ENCODE results near the gene NFYA. TPM values are rescaled to one million over a fixed set of nuclear protein-coding genes. Genes with fewer than 3 reads are reported as not detected.

Gene NFYA
- total and polyA plus RNA-seq, 7 donors = 2.7 to 14.2 (median 11.9) TPM

GRCh38 chr6:41051873-41052272 is 20.9 kb upstream of the NFYA start:
- TF ChIP-seq, protein P1, sequence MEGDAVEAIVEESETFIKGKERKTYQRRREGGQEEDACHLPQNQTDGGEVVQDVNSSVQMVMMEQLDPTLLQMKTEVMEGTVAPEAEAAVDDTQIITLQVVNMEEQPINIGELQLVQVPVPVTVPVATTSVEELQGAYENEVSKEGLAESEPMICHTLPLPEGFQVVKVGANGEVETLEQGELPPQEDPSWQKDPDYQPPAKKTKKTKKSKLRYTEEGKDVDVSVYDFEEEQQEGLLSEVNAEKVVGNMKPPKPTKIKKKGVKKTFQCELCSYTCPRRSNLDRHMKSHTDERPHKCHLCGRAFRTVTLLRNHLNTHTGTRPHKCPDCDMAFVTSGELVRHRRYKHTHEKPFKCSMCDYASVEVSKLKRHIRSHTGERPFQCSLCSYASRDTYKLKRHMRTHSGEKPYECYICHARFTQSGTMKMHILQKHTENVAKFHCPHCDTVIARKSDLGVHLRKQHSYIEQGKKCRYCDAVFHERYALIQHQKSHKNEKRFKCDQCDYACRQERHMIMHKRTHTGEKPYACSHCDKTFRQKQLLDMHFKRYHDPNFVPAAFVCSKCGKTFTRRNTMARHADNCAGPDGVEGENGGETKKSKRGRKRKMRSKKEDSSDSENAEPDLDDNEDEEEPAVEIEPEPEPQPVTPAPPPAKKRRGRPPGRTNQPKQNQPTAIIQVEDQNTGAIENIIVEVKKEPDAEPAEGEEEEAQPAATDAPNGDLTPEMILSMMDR (IDR thresholded peaks at IDR 0.05) = no peak
- WGBS, 3 donors = 40 to 63% (median 44%) methylated on average over 5 of the region's 5 CpGs
- no peak overlapping the region for H3K4me3 ChIP-seq
- DNase-seq = no peak
- intact Hi-C loops (cut with DNase I) = no loop called here
- H3K9me3 ChIP-seq = no peaks in the 10 kb centered on the region
- no peak for ATAC-seq
- H3K27me3 ChIP-seq (ENCODE audit: insufficient read depth in 3 of 3, low read length in 2 of 3) = no peaks in the 10 kb centered on the region
- H3K27ac ChIP-seq = peak overlapping the region; percentile 99
- H3K4me1 ChIP-seq = peaks cover 28% of the 10 kb centered on the region
- peaks cover 0 to 15% of the 10 kb centered on the region in 2 donors for H3K36me3 ChIP-seq (ENCODE audit: insufficient read depth in 1 of 2, low read depth in 1 of 2)

DNA sequence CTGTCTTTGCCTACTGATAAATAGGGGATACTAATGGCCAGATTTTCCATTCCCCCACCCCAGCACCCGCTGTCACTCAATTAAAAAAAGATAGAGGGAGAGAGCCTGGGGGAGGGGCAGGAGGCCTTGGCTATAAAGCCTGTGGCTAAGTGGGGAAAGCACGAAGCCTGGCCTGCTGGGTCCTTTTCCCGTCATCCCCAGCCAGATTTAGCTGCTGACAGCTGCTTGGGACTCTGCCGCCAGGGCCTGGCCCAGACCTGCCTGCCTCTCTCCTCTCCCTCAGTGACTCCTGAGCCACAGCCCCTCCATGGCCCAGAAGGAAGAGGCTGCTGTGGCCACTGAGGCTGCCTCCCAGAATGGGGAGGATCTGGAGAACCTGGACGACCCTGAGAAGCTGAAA is 19.7 kb upstream of the NFYA start, which contains the start of gene APOBEC2:
Gene APOBEC2 (plus strand): TSS at position 162 of the 400 bp plus-strand sequence. CDS start 146 bp downstream, at position 308.
- H3K9me3 ChIP-seq = no peaks in the 10 kb centered on the region

DNA sequence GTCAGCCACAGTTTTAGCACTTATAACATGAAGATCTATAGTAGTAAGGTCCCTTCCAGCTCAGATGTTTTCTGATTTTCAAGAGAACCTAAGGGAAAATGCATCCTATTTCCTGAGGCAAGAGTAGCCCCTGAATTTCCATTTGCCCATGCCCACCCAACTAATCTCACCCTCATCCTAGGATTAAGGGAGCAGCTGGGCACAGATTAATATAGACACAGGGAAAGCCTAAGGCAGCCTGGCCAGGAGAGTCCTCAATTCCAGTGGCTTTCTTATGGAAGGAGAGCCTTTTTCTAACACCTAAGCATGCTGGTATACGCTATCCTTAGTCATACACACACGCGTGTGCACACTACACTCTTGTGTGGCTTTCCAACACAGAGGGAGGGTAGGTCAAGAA is 18.3 kb upstream of the NFYA start:
- H3K4me1 ChIP-seq = peaks cover 31% of the 10 kb centered on the region
- DNase-seq = no peak
- peak overlapping the region; percentile 68 for H3K4me3 ChIP-seq
- H3K27me3 ChIP-seq (ENCODE audit: insufficient read depth in 3 of 3, low read length in 2 of 3) = no peaks in the 10 kb centered on the region
- WGBS, 3 donors = 32 to 55% (median 34%) methylated on average over 3 of the region's 3 CpGs
- no peak for ATAC-seq
- H3K9me3 ChIP-seq = no peaks in the 10 kb centered on the region
- H3K27ac ChIP-seq = peak overlapping the region; percentile 99
- H3K36me3 ChIP-seq (ENCODE audit: insufficient read depth in 1 of 2, low read depth in 1 of 2) = peaks cover 0 to 23% of the 10 kb centered on the region in 2 donors
- intact Hi-C loops (cut with DNase I) = no loop called here
- TF ChIP-seq, protein P1 (IDR thresholded peaks at IDR 0.05) = no peak

More for the DNA sequence above, 19.7 kb upstream of the NFYA start, which contains the start of gene APOBEC2:
- H3K4me3 ChIP-seq = peak within 1 kb of the TSS; percentile 68
- H3K27ac ChIP-seq = peak within 1 kb of the TSS; percentile 99
- ATAC-seq = peak; percentile 86 to 93 (median 86)
- intact Hi-C loops (cut with DNase I) = no loop called here
- WGBS, 3 donors = 21 to 25% (median 22%) methylated on average over 5 of the region's 5 CpGs
- no peaks in the 10 kb centered on the region for H3K27me3 ChIP-seq (ENCODE audit: insufficient read depth in 3 of 3, low read length in 2 of 3)
- peaks cover 35% of the 10 kb centered on the region for H3K4me1 ChIP-seq
- peak; percentile 81 to 94 for DNase-seq
- TF ChIP-seq, protein P1 (IDR thresholded peaks at IDR 0.05) = no peak
- H3K36me3 ChIP-seq (ENCODE audit: insufficient read depth in 1 of 2, low read depth in 1 of 2) = peaks cover 0 to 23% of the 10 kb centered on the region in 2 donors

DNA sequence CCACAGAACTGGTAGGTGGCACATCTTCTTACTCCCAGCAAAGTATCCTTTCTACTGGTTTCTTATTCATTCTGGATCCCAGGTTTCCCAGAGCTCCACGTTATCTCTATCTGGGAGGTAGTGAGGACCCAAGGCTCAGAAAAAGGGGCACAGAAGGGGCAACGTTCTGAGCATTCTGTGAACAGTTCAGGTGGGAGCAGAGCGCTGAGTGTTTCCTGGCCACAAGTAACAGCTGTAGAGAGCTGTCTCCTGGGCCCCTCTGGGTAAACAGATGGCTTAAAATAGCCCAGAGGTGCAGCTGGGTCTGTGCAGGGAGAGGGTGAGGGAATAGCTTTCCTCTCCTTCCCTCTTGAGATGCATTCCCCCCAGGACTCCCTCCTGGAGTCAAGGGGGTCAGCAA is 17.6 kb upstream of the NFYA start:
- Histone ChIP-seq H3K27me3 (ENCODE audit: insufficient read depth in 3 of 3, low read length in 2 of 3) (no peaks in the 10 kb centered on the region), H3K4me1 (peaks cover 30% of the 10 kb centered on the region), H3K36me3 (ENCODE audit: insufficient read depth in 1 of 2, low read depth in 1 of 2) (peaks cover 0 to 28% of the 10 kb centered on the region in 2 donors), H3K9me3 (no peaks in the 10 kb centered on the region), H3K27ac (peak overlapping the region; percentile 99), H3K4me3 (peak overlapping the region; percentile 68)
- intact Hi-C loops (cut with DNase I) = no loop called here
- ATAC-seq = peak; percentile 52 to 59 (median 58)
- no peak for DNase-seq
- WGBS, 3 donors = 15 to 27% (median 18%) methylated on average over 3 of the region's 3 CpGs
- TF ChIP-seq, protein P1 (IDR thresholded peaks at IDR 0.05) = no peak
